H9 (cell line): ENCODE measurements around the gene MAP2K3. TPM values are rescaled to one million over a fixed set of nuclear protein-coding genes. Genes with fewer than 3 reads are reported as not detected.
"Not testable (repeated sequence)": the region's sequence is repeated elsewhere in the genome, so short reads cannot be mapped to it uniquely, and the experiment has no call there.

ENCODE experiments used
- DNase-seq: peaks from one replicate; pipeline ENCODE4 v3.0.0-alpha.2; 2017
- H2AFZ ChIP-seq: one replicate; pipeline ENCODE4 v1.6.1; 2013; ENCODE audit warnings: mild to moderate bottlenecking, low read length, control low read depth, moderate library complexity
- H2AK5ac ChIP-seq: 2 replicates; pipeline ENCODE4 v1.6.1; 2013; ENCODE audit warnings: low read length, control low read depth, mixed read lengths; ENCODE audit not compliant: insufficient read length
- H2BK120ac ChIP-seq: one replicate; pipeline ENCODE4 v1.6.1; 2013; ENCODE audit warnings: low read depth, mild to moderate bottlenecking, low read length, control low read depth, inconsistent platforms; ENCODE audit not compliant: poor library complexity, severe bottlenecking
- H2BK12ac ChIP-seq: 2 replicates; pipeline ENCODE4 v1.6.1; 2013; ENCODE audit warnings: low read length, control low read depth, mixed read lengths, low read depth; ENCODE audit not compliant: insufficient read length
- H2BK15ac ChIP-seq: 2 replicates; pipeline ENCODE4 v1.6.1; 2013; ENCODE audit warnings: low read depth, low read length, control low read depth
- H2BK20ac ChIP-seq: one replicate; pipeline ENCODE4 v1.6.1; 2013; ENCODE audit warnings: low read depth, mild to moderate bottlenecking, low read length, control low read depth, inconsistent platforms; ENCODE audit not compliant: poor library complexity, severe bottlenecking
- H2BK5ac ChIP-seq: 2 replicates; pipeline ENCODE4 v1.6.1; 2013; ENCODE audit warnings: low read length, control low read depth, mixed read lengths; ENCODE audit not compliant: insufficient read length
- H3K14ac ChIP-seq: 2 replicates; pipeline ENCODE4 v1.6.1; 2013; ENCODE audit warnings: low read length, control low read depth; ENCODE audit not compliant: insufficient read depth
- H3K18ac ChIP-seq: 2 replicates; pipeline ENCODE4 v1.6.1; 2013; ENCODE audit warnings: low read depth, mild to moderate bottlenecking, mixed read lengths, low read length, control low read depth; ENCODE audit not compliant: insufficient read length
- H3K23ac ChIP-seq: 2 replicates; pipeline ENCODE4 v1.6.1; 2013; ENCODE audit warnings: low read length, control low read depth, mixed read lengths, low read depth; ENCODE audit not compliant: insufficient read length
- H3K23me2 ChIP-seq: 2 replicates; pipeline ENCODE4 v1.6.1; 2013; ENCODE audit warnings: low read depth, mild to moderate bottlenecking, mixed read lengths, low read length, control low read depth; ENCODE audit not compliant: insufficient read length, poor library complexity, severe bottlenecking
- H3K27ac ChIP-seq: 2 replicates; pipeline ENCODE4 v1.5.1; 2013; ENCODE audit warnings: low read length, control low read depth, mixed read lengths, low read depth; ENCODE audit not compliant: insufficient read length
- H3K27me3 ChIP-seq: 2 replicates; pipeline ENCODE4 v1.6.1; 2013; ENCODE audit warnings: low read length, control low read depth, inconsistent platforms; ENCODE audit not compliant: insufficient read depth
- H3K4ac ChIP-seq: 2 replicates; pipeline ENCODE4 v1.6.1; 2013; ENCODE audit warnings: low read depth, mild to moderate bottlenecking, control low read depth, inconsistent platforms, low read length, moderate library complexity
- H3K4me1 ChIP-seq: 2 replicates; pipeline ENCODE4 v1.6.1; 2013; ENCODE audit warnings: low read length, control low read depth, inconsistent platforms; ENCODE audit not compliant: insufficient read depth
- H3K4me2 ChIP-seq: 2 replicates; pipeline ENCODE4 v1.6.1; 2013; ENCODE audit warnings: low read length, control low read depth, mixed read lengths; ENCODE audit not compliant: insufficient read length, insufficient read depth
- H3K56ac ChIP-seq: 2 replicates; pipeline ENCODE4 v1.6.1; 2013; ENCODE audit warnings: low read depth, mild to moderate bottlenecking, mixed read lengths, low read length, control low read depth; ENCODE audit not compliant: insufficient read length
- H3K79me1 ChIP-seq: 2 replicates; pipeline ENCODE4 v1.6.1; 2013; ENCODE audit warnings: low read depth, mild to moderate bottlenecking, moderate library complexity, low read length, control low read depth, inconsistent platforms; ENCODE audit not compliant: insufficient read depth, poor library complexity, severe bottlenecking
- H3K79me2 ChIP-seq: 2 replicates; pipeline ENCODE4 v1.6.1; 2013; ENCODE audit warnings: low read length, control low read depth, inconsistent platforms; ENCODE audit not compliant: insufficient read depth
- H3K9ac ChIP-seq: 2 replicates; pipeline ENCODE4 v1.6.1; 2013; ENCODE audit warnings: low read length, control low read depth, mixed read lengths; ENCODE audit not compliant: insufficient read length; ENCODE audit errors: extremely low read depth
- H3K9me3 ChIP-seq: one replicate; pipeline ENCODE4 v1.6.1; 2013; ENCODE audit warnings: low read depth, low read length, inconsistent platforms; ENCODE audit not compliant: control insufficient read depth
- H3T11ph ChIP-seq: one replicate; pipeline ENCODE4 v1.6.1; 2013; ENCODE audit warnings: mild to moderate bottlenecking, low read length, control low read depth, inconsistent platforms
- H4K20me1 ChIP-seq: one replicate; pipeline ENCODE4 v1.6.1; 2013; ENCODE audit not compliant: control insufficient read depth, insufficient read length, insufficient read depth
- H4K5ac ChIP-seq: 2 replicates; pipeline ENCODE4 v1.6.1; 2013; ENCODE audit warnings: low read depth, mild to moderate bottlenecking, mixed read lengths, low read length, control low read depth; ENCODE audit not compliant: insufficient read length
- H4K8ac ChIP-seq: replicated peaks from 2 replicates; pipeline ENCODE4 v1.6.1; 2013; ENCODE audit warnings: low read length, control low read depth, mixed read lengths, low read depth; ENCODE audit not compliant: insufficient read length
- H4K91ac ChIP-seq: 2 replicates; pipeline ENCODE4 v1.6.1; 2013; ENCODE audit warnings: low read depth, mild to moderate bottlenecking, moderate library complexity, mixed read lengths, low read length, control low read depth; ENCODE audit not compliant: insufficient read length
- H3K27ac Mint-ChIP-seq, 3 experiments: 2 replicates in 2 of 3; 3 replicates in 1 of 3; pipeline ENCODE4 v1.8.0; 2020 to 2021; ENCODE audit warnings: mixed read lengths in 3 of 3, mild to moderate bottlenecking in 1 of 3, moderate library complexity in 1 of 3
- H3K27me3 Mint-ChIP-seq: 2 replicates; pipeline ENCODE4 v1.8.0; 2021; ENCODE audit warnings: low read depth, mild to moderate bottlenecking, moderate library complexity, mixed read lengths
- H3K36me3 Mint-ChIP-seq, 3 experiments: 2 replicates in 2 of 3; 3 replicates in 1 of 3; pipeline ENCODE4 v1.8.0; 2020 to 2021; ENCODE audit warnings: low read depth in 3 of 3, mixed read lengths in 3 of 3; ENCODE audit not compliant: insufficient read depth in 1 of 3
- H3K4me1 Mint-ChIP-seq, 2 experiments: 2 replicates each; pipeline ENCODE4 v1.8.0; 2020; ENCODE audit warnings: mixed read lengths in 2 of 2
- H3K4me3 Mint-ChIP-seq, 2 experiments: 2 replicates in 1 of 2; 3 replicates in 1 of 2; pipeline ENCODE4 v1.8.0; 2020 to 2021; ENCODE audit warnings: mild to moderate bottlenecking in 2 of 2, mixed read lengths in 2 of 2, moderate library complexity in 1 of 2
- H3K9me3 Mint-ChIP-seq, 2 experiments: 2 replicates in 1 of 2; 3 replicates in 1 of 2; pipeline ENCODE4 v1.8.0; 2020; ENCODE audit warnings: mild to moderate bottlenecking in 2 of 2, mixed read lengths in 2 of 2, moderate library complexity in 1 of 2
- WGBS: extraction: QIAGEN DNeasy Blood & Tissue Kit; methylation state at CpG from one replicate; pipeline ENCODE4 v1.1.7; 2013; ENCODE audit warnings: missing lambda C conversion rate, low lambda C conversion rate, mixed read lengths; ENCODE audit not compliant: insufficient read length; ENCODE audit errors: extremely low coverage; 5-methylcytosine and 5-hydroxymethylcytosine counted together
- total RNA-seq: library from RNA; stranded (reverse); gene quantifications from 2 replicates; pipeline ENCODE4 v1.2.1, GENCODE V29; 2021

MAP2K3 gene
- total RNA-seq, 1 experiment from 2014 or later, result 26.1 TPM

DNA sequence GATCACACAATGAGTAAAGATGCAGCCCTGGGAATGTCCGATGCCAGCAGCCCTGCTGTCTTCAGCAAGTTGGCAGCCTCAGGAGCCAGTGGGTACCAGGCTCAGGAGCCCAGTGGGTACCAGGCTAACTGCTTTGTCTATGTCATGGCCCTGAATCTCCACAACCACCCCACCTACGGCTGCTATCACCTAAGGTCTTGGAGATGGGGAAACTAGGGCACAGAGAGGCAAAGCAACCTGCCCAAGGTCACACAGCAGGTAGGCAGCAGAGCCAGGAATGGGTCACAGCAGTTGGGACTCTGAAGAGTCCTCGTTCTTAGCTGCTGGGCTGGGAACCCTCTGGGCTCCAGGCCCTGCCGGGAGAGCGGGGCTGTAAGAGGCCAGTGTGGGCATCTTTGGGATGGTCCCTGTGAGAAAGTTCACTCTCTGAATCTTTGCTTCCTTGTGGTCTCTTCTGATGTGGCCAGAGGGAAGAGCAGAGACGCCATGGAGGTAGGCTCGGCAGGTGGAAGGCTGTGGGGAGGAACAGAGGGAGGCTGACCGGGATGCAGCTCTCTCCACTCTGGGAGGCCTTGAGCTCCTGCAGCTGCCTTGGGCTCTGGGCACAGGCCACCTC, 57.5 kb downstream of the MAP2K3 start:
- H3K79me2 ChIP-seq, H4K8ac ChIP-seq, H2BK120ac ChIP-seq, H4K5ac ChIP-seq, H3K23me2 ChIP-seq, H3K4me1 ChIP-seq, H3K4me2 ChIP-seq, H3K18ac ChIP-seq, H3K4ac ChIP-seq, DNase-seq, H3K23ac ChIP-seq, H3K27me3 Mint-ChIP-seq, H3K56ac ChIP-seq, H3T11ph ChIP-seq, H3K4me3 Mint-ChIP-seq, H3K9me3 ChIP-seq, H2BK5ac ChIP-seq, H4K20me1 ChIP-seq, H2BK20ac ChIP-seq, H2BK12ac ChIP-seq, H3K4me1 Mint-ChIP-seq, H2AK5ac ChIP-seq, H3K79me1 ChIP-seq, H4K91ac ChIP-seq, H2BK15ac ChIP-seq, H3K9ac ChIP-seq, H3K27me3 ChIP-seq, H3K36me3 Mint-ChIP-seq, H3K27ac ChIP-seq, H3K14ac ChIP-seq, H2AFZ ChIP-seq: not testable (repeated sequence)
- peak overlapping the region in 1 of 3 experiments; percentile 31; a peak in 1 of 7 replicates for H3K27ac Mint-ChIP-seq
- no CpG with 5 or more reads among the region's 8 CpGs for WGBS
- peaks cover 14 to 17% of the 10 kb centered on the region in 2 experiments for H3K9me3 Mint-ChIP-seq

DNA sequence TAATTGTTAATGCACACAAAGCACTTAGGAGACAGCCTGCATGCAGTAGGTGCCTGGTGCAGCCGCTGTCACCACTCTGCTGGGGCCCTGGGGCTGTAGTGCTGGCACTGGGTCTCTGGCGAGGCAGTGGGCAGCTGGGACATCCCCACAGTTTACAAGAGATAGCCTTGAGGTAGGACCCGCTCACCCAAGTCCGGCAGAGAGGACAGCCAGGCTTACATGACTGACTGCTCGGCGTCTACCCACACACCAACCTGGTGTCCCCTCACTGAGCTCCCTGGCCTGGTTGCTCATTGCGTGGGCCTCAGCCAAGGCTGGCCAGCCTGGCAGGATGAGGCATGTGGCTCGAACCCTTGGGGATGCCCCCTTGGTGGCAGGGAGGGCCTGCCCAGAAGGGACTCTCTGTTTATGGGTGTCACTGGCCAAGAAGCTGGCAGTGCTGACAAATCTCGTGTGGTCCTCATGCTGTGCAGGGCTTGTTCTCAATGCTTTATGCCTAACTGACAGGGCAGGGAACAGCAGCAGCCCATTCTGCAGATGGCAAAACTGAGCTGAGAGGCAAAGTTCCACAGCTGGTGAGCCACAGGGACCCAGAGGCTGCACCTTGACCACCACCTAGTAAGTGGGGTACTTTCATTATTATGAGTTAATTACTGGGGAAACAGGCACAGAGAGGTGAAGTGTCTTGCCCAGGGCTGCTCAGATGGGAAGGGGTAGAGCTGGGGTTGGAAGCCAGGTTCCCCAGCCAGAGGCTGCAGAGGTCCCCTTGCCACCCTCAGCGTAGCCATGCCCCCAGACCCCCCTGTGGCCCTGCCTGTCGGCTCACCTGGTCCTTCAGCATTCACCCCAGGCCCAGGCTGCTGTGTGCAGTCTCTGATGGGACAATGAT, 58.8 kb downstream of the MAP2K3 start:
- no CpG with 5 or more reads among the region's 11 CpGs for WGBS
- not testable (repeated sequence) for H3K9me3 ChIP-seq, H4K8ac ChIP-seq, H3K79me1 ChIP-seq, H3T11ph ChIP-seq, H2AK5ac ChIP-seq, H3K56ac ChIP-seq, H3K27me3 Mint-ChIP-seq, H2BK120ac ChIP-seq, H2AFZ ChIP-seq, H4K91ac ChIP-seq, H2BK5ac ChIP-seq, H2BK20ac ChIP-seq, H3K27ac Mint-ChIP-seq, H3K27me3 ChIP-seq, H3K36me3 Mint-ChIP-seq, H4K20me1 ChIP-seq, H3K23ac ChIP-seq, H3K23me2 ChIP-seq, H3K9ac ChIP-seq, H3K27ac ChIP-seq, H3K4me2 ChIP-seq, H3K79me2 ChIP-seq, H2BK12ac ChIP-seq, H3K14ac ChIP-seq, H2BK15ac ChIP-seq, H4K5ac ChIP-seq, H3K4me3 Mint-ChIP-seq, DNase-seq, H3K4me1 Mint-ChIP-seq, H3K4me1 ChIP-seq, H3K4ac ChIP-seq, H3K18ac ChIP-seq
- H3K9me3 Mint-ChIP-seq, result peaks cover 9 to 12% of the 10 kb centered on the region in 2 experiments
